Fibroblast of the aortic adventitia (primary cell): ENCODE results near the gene ZNF181. TPM values are rescaled to one million over a fixed set of nuclear protein-coding genes. Genes with fewer than 3 reads are reported as not detected.

Experiments
- DNase-seq: peaks from one replicate; pipeline ENCODE4 v3.0.0-alpha.2; 2010; ENCODE audit warnings: low read depth
- H3K4me3 ChIP-seq: 2 replicates; pipeline ENCODE4 v1.5.1; 2011; ENCODE audit warnings: low read depth, mild to moderate bottlenecking, control low read depth, low read length, moderate library complexity
- CTCF ChIP-seq: IDR thresholded peaks from 2 replicates; pipeline ENCODE4 v1.5.1; 2011; ENCODE audit warnings: mild to moderate bottlenecking, low read length, control low read depth, inconsistent platforms; ENCODE audit not compliant: insufficient read depth
- total RNA-seq: library from RNA; depleted of rRNA; stranded (reverse); fragments of >200 nt; gene quantifications from 2 replicates; pipeline ENCODE4 v1.2.3, GENCODE V29; 2012; ENCODE audit warnings: low replicate concordance

Gene ZNF181
- total RNA-seq, 1 donor: 19.4 TPM

- H3K4me3 ChIP-seq: no peak overlapping the region
- no peak for DNase-seq
- TF ChIP-seq CTCF: no peak
These were observed 2.8 kb upstream of the ZNF181 start for GRCh38 chr19:34731019-34731829.

GRCh38 chr19:34731964-34732363 lies 2.1 kb upstream of the ZNF181 start:
- H3K4me3 ChIP-seq: no peak overlapping the region
- no peak for TF ChIP-seq CTCF

GRCh38 chr19:34732612-34733211 lies 1.3 kb upstream of the ZNF181 start:
- DNase-seq: no peak
- peak overlapping the region; percentile 72 for H3K4me3 ChIP-seq
- no peak for TF ChIP-seq CTCF

More at GRCh38 chr19:34731964-34732363, 2.1 kb upstream of the ZNF181 start:
- DNase-seq: no peak

- TF ChIP-seq CTCF: no peak
- no peak for DNase-seq
- peak overlapping the region; percentile 72 for H3K4me3 ChIP-seq
These were observed 737 bp upstream of the ZNF181 start for GRCh38 chr19:34733266-34733745.

GRCh38 chr19:34734537-34735103 lies 577 bp downstream of the ZNF181 start:
- no peak for TF ChIP-seq CTCF
- peak overlapping the region; percentile 72 for H3K4me3 ChIP-seq
- peak; percentile 82 for DNase-seq

- no peak for DNase-seq
- no peak for TF ChIP-seq CTCF
These were observed 11.1 kb downstream of the ZNF181 start for GRCh38 chr19:34744896-34745690.

More at GRCh38 chr19:34744896-34745690, 11.1 kb downstream of the ZNF181 start:
- no peak overlapping the region for H3K4me3 ChIP-seq
